Uterus (tissue), 2 donors: ENCODE results near the gene HNRNPH2.

Source experiments
- POLR2A ChIP-seq, 2 donors: fragments of 450-650 bp; IDR thresholded peaks; one replicate each; pipeline ENCODE4 v1.6.1; 2016; ENCODE audit warnings: antibody characterized with exemption in 2 of 2, mild to moderate bottlenecking in 1 of 2, moderate library complexity in 1 of 2
- TF ChIP-seq, protein P1 (sequence below), 4 experiments: fragments of 200-600 bp in 2 of 4; fragments of 450-650 bp in 2 of 4; sonication (generic) in 2 of 4; IDR thresholded peaks; one replicate each; pipeline ENCODE4 v1.5.1; 2016 to 2019; ENCODE audit warnings: antibody characterized with exemption in 4 of 4, mild to moderate bottlenecking in 2 of 4, moderate library complexity in 1 of 4

- TF ChIP-seq POLR2A (IDR thresholded peaks at IDR 0.05) = no peak
- TF ChIP-seq, protein P1, sequence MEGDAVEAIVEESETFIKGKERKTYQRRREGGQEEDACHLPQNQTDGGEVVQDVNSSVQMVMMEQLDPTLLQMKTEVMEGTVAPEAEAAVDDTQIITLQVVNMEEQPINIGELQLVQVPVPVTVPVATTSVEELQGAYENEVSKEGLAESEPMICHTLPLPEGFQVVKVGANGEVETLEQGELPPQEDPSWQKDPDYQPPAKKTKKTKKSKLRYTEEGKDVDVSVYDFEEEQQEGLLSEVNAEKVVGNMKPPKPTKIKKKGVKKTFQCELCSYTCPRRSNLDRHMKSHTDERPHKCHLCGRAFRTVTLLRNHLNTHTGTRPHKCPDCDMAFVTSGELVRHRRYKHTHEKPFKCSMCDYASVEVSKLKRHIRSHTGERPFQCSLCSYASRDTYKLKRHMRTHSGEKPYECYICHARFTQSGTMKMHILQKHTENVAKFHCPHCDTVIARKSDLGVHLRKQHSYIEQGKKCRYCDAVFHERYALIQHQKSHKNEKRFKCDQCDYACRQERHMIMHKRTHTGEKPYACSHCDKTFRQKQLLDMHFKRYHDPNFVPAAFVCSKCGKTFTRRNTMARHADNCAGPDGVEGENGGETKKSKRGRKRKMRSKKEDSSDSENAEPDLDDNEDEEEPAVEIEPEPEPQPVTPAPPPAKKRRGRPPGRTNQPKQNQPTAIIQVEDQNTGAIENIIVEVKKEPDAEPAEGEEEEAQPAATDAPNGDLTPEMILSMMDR (IDR thresholded peaks at IDR 0.05) = no peak
Observed at GRCh38 chrX:101377547-101377946, 30.5 kb upstream of the HNRNPH2 start.
